Measurements from ENCODE around the gene TM6SF1.
"Not testable (repeated sequence)": the region's sequence is repeated elsewhere in the genome, so short reads cannot be mapped to it uniquely, and the experiment has no call there.

Gene TM6SF1

DNA sequence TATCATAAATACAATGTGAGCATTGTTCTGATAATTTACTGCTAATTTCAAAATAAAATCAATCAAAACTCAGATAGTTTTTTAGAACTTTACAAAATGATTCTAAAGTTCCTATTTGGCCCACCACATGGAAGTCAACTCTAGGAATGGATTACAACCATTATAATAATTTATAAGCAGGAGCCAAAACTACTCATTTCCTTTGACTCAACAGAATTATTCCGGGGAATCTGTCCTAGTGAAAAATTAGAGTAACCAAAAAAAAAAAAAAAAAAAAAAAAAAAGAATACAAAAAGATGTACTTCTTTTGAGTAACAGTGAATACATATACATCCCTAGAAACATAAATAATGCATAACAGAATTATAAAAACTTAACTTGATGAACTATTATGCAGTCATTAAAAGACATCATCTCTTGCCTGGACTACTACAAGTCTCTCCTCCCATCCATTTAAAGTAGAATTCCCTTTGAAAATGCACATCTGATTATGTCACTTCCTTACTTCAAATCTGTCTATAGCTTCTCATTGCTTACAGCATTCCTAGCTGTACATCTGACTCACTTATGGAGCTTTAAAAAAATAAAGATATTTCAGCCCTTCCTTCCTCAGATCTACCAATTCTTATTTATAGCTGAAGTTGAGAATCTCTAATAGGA is 56.8 kb downstream of the TM6SF1 start:
- peaks cover 36% of the 10 kb centered on the region for H3K27me3 Mint-ChIP-seq
- DNase-seq, result no peak
- peak overlapping the region; percentile 50 for H3K4me3 Mint-ChIP-seq
- peaks cover 36% of the 10 kb centered on the region for H3K36me3 Mint-ChIP-seq
- peaks cover 46% of the 10 kb centered on the region for H3K4me1 Mint-ChIP-seq
- peak overlapping the region; percentile 90 for H3K27ac Mint-ChIP-seq
- CTCF ChIA-PET, result interaction anchor here (1.1 to 1.4 kb wide), 2 partner anchors 42 to 44 kb away, joined by 3 to 4 read pairs; no protein-coding TSS in a partner anchor
- H3K9me3 Mint-ChIP-seq, result peaks cover 22% of the 10 kb centered on the region

GRCh38 chr15:83164771-83165404 is 57.4 kb downstream of the TM6SF1 start:
- H3K4me1 Mint-ChIP-seq, result peaks cover 46% of the 10 kb centered on the region
- H3K9me3 Mint-ChIP-seq, result peaks cover 24% of the 10 kb centered on the region
- peak overlapping the region; percentile 50 for H3K4me3 Mint-ChIP-seq
- peak overlapping the region; percentile 90 for H3K27ac Mint-ChIP-seq
- H3K27me3 Mint-ChIP-seq, result peaks cover 37% of the 10 kb centered on the region
- CTCF ChIA-PET, result interaction anchor here (1.1 to 1.4 kb wide), 2 partner anchors 42 to 44 kb away, joined by 3 to 4 read pairs; no protein-coding TSS in a partner anchor
- peaks cover 35% of the 10 kb centered on the region for H3K36me3 Mint-ChIP-seq
- peak; percentile 52 for DNase-seq

DNA sequence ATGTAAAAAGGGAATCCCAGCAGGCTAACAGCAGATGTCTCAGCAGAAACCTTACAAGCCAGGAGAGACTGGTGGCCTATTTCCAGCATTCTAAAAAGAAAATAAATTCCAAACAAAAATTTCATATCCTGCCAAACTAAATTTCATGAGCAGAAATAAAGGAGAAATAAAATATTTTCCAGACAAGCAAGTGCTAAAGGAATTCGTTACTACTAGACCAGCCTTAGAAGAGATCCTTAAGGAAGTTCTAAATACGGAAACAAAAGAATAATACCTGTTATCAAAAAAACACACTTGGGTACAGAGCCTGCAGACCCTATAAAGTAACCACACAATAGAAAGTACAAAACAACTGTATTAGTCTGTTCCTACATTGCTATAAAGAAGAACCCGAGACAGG is 58.8 kb downstream of the TM6SF1 start:
- peaks cover 35% of the 10 kb centered on the region for H3K27me3 Mint-ChIP-seq
- CTCF ChIA-PET, result no interaction called here
- DNase-seq, result no peak
- peaks cover 27% of the 10 kb centered on the region for H3K9me3 Mint-ChIP-seq
- no peak overlapping the region for H3K27ac Mint-ChIP-seq
- H3K4me3 Mint-ChIP-seq, result no peak overlapping the region
- H3K4me1 Mint-ChIP-seq, result peaks cover 46% of the 10 kb centered on the region
- peaks cover 37% of the 10 kb centered on the region for H3K36me3 Mint-ChIP-seq

GRCh38 chr15:83166830-83167229 is 59.4 kb downstream of the TM6SF1 start:
- CTCF ChIA-PET, result no interaction called here
- H3K36me3 Mint-ChIP-seq, result peaks cover 37% of the 10 kb centered on the region
- H3K9me3 Mint-ChIP-seq, result peaks cover 27% of the 10 kb centered on the region
- no peak for DNase-seq
- H3K4me3 Mint-ChIP-seq, result no peak overlapping the region
- peaks cover 46% of the 10 kb centered on the region for H3K4me1 Mint-ChIP-seq
- H3K27ac Mint-ChIP-seq, result no peak overlapping the region
- peaks cover 35% of the 10 kb centered on the region for H3K27me3 Mint-ChIP-seq

- CTCF ChIA-PET, H3K27ac Mint-ChIP-seq, DNase-seq, H3K4me3 Mint-ChIP-seq: not testable (repeated sequence)
- Mint-ChIP-seq H3K27me3 (peaks cover 43% of the 10 kb centered on the region), H3K4me1 (peaks cover 23% of the 10 kb centered on the region), H3K36me3 (peaks cover 31% of the 10 kb centered on the region), H3K9me3 (peaks cover 27% of the 10 kb centered on the region)
Measured at GRCh38 chr15:83169576-83169975, 62.1 kb downstream of the TM6SF1 start.

GRCh38 chr15:83170474-83171165 is 63.2 kb downstream of the TM6SF1 start:
- Mint-ChIP-seq H3K27ac (no peak overlapping the region), H3K4me1 (peaks cover 14% of the 10 kb centered on the region), H3K36me3 (peaks cover 31% of the 10 kb centered on the region), H3K9me3 (peaks cover 27% of the 10 kb centered on the region), H3K27me3 (peaks cover 46% of the 10 kb centered on the region), H3K4me3 (no peak overlapping the region)
- CTCF ChIA-PET, result no interaction called here
- DNase-seq, result no peak

DNA sequence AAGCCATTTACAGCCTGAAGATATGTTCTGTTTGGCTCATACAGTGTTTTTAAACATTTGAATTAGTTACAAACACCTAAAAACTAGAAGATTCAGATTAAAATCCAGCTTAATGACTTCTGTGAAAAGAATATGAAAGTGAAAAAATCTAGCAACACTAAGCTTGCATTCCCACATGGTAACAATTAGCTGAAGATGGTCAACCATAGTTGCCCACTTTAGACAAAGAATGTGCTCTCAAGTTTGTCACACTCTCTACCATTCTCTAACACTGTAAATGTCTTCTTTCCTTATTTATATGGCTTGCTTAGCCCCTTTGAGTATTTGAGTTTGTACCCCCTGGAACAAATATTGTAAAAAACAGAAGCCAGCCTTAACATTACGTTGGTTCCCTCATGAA is 67.4 kb downstream of the TM6SF1 start:
- CTCF ChIA-PET, result no interaction called here

GRCh38 chr15:83178390-83178789 is 70.9 kb downstream of the TM6SF1 start:
- no peak overlapping the region for H3K4me3 Mint-ChIP-seq
- H3K36me3 Mint-ChIP-seq, result peaks cover 3% of the 10 kb centered on the region
- no peaks in the 10 kb centered on the region for H3K9me3 Mint-ChIP-seq
- H3K27me3 Mint-ChIP-seq, result peaks cover 30% of the 10 kb centered on the region
- H3K4me1 Mint-ChIP-seq, result peaks cover 2% of the 10 kb centered on the region
- no peak for DNase-seq
- CTCF ChIA-PET, result interaction anchor here (0.6 kb wide), 1 partner anchor 122 kb away, joined by 3 read pairs; no protein-coding TSS in a partner anchor
- no peak overlapping the region for H3K27ac Mint-ChIP-seq

More for the DNA sequence above, 67.4 kb downstream of the TM6SF1 start:
- Mint-ChIP-seq H3K9me3 (peaks cover 3% of the 10 kb centered on the region), H3K27me3 (peaks cover 31% of the 10 kb centered on the region), H3K4me3 (no peak overlapping the region), H3K36me3 (peaks cover 6% of the 10 kb centered on the region), H3K27ac (no peak overlapping the region), H3K4me1 (peaks cover 2% of the 10 kb centered on the region)
- no peak for DNase-seq

DNA sequence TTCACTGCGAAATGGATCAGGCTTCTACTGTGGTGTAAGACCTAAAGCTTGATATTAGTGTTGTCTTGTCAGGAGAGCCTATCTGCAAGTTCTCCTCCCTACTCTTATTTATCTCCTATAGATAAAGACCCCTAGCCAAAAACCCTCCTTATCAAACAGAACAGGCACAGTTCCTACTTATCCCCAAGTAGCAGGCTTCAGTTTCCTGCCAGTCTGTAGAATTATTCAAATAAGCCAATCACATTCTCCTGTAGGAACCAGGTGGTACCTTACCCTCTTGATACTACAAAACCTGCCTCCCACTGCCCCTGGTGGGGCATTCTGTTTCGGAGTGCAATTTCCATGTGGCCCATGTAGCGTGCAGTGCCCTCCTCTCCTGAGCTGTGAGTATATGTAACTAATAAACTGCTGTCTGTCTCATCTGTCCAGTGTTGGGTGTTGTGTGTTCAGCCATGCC is 71.5 kb downstream of the TM6SF1 start:
- Mint-ChIP-seq H3K4me1 (peaks cover 2% of the 10 kb centered on the region), H3K9me3 (no peaks in the 10 kb centered on the region), H3K27ac (no peak overlapping the region), H3K27me3 (peaks cover 30% of the 10 kb centered on the region), H3K36me3 (peaks cover 3% of the 10 kb centered on the region), H3K4me3 (no peak overlapping the region)
- CTCF ChIA-PET, result interaction anchor here (0.6 kb wide), 1 partner anchor 122 kb away, joined by 3 read pairs; no protein-coding TSS in a partner anchor
- no peak for DNase-seq

GRCh38 chr15:83185561-83185960 is 78.1 kb downstream of the TM6SF1 start:
- no peak for DNase-seq
- H3K4me1 Mint-ChIP-seq, result no peaks in the 10 kb centered on the region
- H3K27me3 Mint-ChIP-seq, result peaks cover 14% of the 10 kb centered on the region
- H3K9me3 Mint-ChIP-seq, result no peaks in the 10 kb centered on the region
- CTCF ChIA-PET, result no interaction called here
- H3K36me3 Mint-ChIP-seq, result peaks cover 1% of the 10 kb centered on the region
- no peak overlapping the region for H3K27ac Mint-ChIP-seq
- H3K4me3 Mint-ChIP-seq, result no peak overlapping the region

Measured in activated naive CD4-positive, alpha-beta T cell treated with anti-CD3 and anti-CD28 coated beads, Interleukin-2, amount 10 ng/mL, durations not matched to agents 7 days and 5 days (primary cell).